BE2C (cell line): ENCODE results near the gene USP10.
"Not testable (repeated sequence)": the region's sequence is repeated elsewhere in the genome, so short reads cannot be mapped to it uniquely, and the experiment has no call there.

Source experiments
- DNase-seq: peaks from one replicate; pipeline ENCODE4 v3.0.0-alpha.2; 2020
- H3K27me3 ChIP-seq: fragments of 250-450 bp; sonication (Bioruptor Pico); 2 replicates; pipeline ENCODE4 v1.5.1; 2020; ENCODE audit warnings: mild to moderate bottlenecking
- H3K36me3 ChIP-seq: fragments of 250-450 bp; sonication (Bioruptor Pico); 2 replicates; pipeline ENCODE4 v1.5.1; 2020; ENCODE audit warnings: mild to moderate bottlenecking
- H3K4me1 ChIP-seq: fragments of 250-450 bp; sonication (Bioruptor Pico); 2 replicates; pipeline ENCODE4 v1.5.1; 2020
- H3K4me3 ChIP-seq: 2 replicates; pipeline ENCODE4 v1.5.1; 2011; ENCODE audit warnings: low read depth, low read length
- H3K9me3 ChIP-seq: fragments of 250-450 bp; sonication (Bioruptor Pico); 2 replicates; pipeline ENCODE4 v1.5.1; 2020
- CTCF ChIP-seq: IDR thresholded peaks from 2 replicates; pipeline ENCODE4 v1.5.1; 2012; ENCODE audit warnings: mild to moderate bottlenecking, low read depth, low read length

The USP10 gene

GRCh38 chr16:84683691-84684591 is 15.9 kb upstream of the USP10 start:
- H3K4me1 ChIP-seq, result no peaks in the 10 kb centered on the region
- H3K36me3 ChIP-seq, result no peaks in the 10 kb centered on the region
- no peak overlapping the region for H3K4me3 ChIP-seq
- H3K27me3 ChIP-seq, result no peaks in the 10 kb centered on the region
- DNase-seq, result no peak
- TF ChIP-seq CTCF, result no peak
- peaks cover 3% of the 10 kb centered on the region; the same call in 1 of the 2 replicates for H3K9me3 ChIP-seq

- no peak for DNase-seq
- Histone ChIP-seq H3K27me3 (no peaks in the 10 kb centered on the region), H3K36me3 (no peaks in the 10 kb centered on the region), H3K4me3 (no peak overlapping the region), H3K4me1 (no peaks in the 10 kb centered on the region), H3K9me3 (peaks cover 3% of the 10 kb centered on the region; the same call in 1 of the 2 replicates)
- no peak for TF ChIP-seq CTCF
These were observed 15.2 kb upstream of the USP10 start for GRCh38 chr16:84684592-84684965.

- H3K27me3 ChIP-seq, result no peaks in the 10 kb centered on the region
- no peak for DNase-seq
- TF ChIP-seq CTCF, result no peak
- H3K36me3 ChIP-seq, result no peaks in the 10 kb centered on the region
- peaks cover 3% of the 10 kb centered on the region; the same call in 1 of the 2 replicates for H3K9me3 ChIP-seq
- no peaks in the 10 kb centered on the region for H3K4me1 ChIP-seq
- H3K4me3 ChIP-seq, result no peak overlapping the region
These were observed 14.6 kb upstream of the USP10 start for GRCh38 chr16:84685210-84685609.

GRCh38 chr16:84686707-84687298 is 13.0 kb upstream of the USP10 start:
- H3K36me3 ChIP-seq, result no peaks in the 10 kb centered on the region
- H3K4me3 ChIP-seq, result no peak overlapping the region
- TF ChIP-seq CTCF, result no peak
- H3K9me3 ChIP-seq, result peaks cover 3% of the 10 kb centered on the region; the same call in 1 of the 2 replicates
- no peaks in the 10 kb centered on the region for H3K27me3 ChIP-seq
- no peak for DNase-seq
- H3K4me1 ChIP-seq, result no peaks in the 10 kb centered on the region

- Histone ChIP-seq H3K9me3 (peaks cover 3% of the 10 kb centered on the region; the same call in 1 of the 2 replicates), H3K36me3 (no peaks in the 10 kb centered on the region), H3K4me3 (no peak overlapping the region), H3K27me3 (no peaks in the 10 kb centered on the region), H3K4me1 (no peaks in the 10 kb centered on the region)
- DNase-seq, result no peak
- no peak for TF ChIP-seq CTCF
These were observed 12.1 kb upstream of the USP10 start for GRCh38 chr16:84687715-84688114.

GRCh38 chr16:84688163-84688562 is 11.6 kb upstream of the USP10 start:
- H3K4me1 ChIP-seq, H3K36me3 ChIP-seq, DNase-seq, H3K9me3 ChIP-seq, H3K27me3 ChIP-seq, H3K4me3 ChIP-seq: not testable (repeated sequence)
